ENCODE data around the gene PREX1. TPM values are rescaled to one million over a fixed set of nuclear protein-coding genes. Genes with fewer than 3 reads are reported as not detected.

Gene PREX1
- total and polyA plus RNA-seq, 4 donors: 29.5 to 121 (median 69.3) TPM

DNA sequence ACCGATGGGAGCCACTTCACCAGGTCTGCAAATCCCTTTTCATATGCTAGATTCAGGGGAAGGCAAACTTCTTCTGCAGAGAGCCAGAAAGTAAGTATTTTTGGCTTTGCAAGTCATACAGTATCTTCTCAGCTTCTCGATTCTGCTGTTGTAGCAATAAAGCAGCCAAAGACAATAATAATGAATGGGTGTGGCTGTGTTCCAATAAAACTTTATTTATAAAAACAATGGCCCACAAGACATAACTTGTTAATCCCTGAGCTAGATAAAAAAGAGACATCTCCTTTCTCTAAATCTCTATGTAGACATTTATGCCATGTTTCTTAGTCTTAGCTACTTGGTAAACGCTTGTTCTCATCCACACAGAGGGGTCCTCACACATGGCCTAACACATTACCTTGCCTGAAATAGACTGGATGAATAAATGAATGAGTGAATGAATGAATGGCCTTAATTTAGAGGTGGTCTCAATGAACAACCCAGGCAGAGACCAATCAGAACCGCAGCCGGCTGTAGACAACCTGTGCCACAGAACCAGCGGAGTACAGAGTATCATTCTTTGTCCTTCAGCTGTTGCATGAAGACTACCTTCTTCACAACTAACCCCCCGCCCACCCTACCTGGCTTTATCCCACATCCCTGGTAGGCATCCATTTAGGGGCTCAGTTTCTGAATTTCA lies 13.5 kb upstream of the PREX1 start:
- H3K9me3 ChIP-seq (ENCODE audit: control insufficient read depth in 4 of 4, insufficient read depth in 3 of 4, low read length in 3 of 4): no peaks in the 10 kb centered on the region
- WGBS, 2 donors: 84 to 90% methylated on average over 7 of the region's 7 CpGs
- no peaks in the 10 kb centered on the region for H3K4me1 ChIP-seq (ENCODE audit: control insufficient read depth in 5 of 5, insufficient read depth in 5 of 5, low read length in 5 of 5)
- ATAC-seq (ENCODE audit: insufficient read depth, low FRiP score) (no peak), DNase-seq (no peak)
- TF ChIP-seq, protein P1, sequence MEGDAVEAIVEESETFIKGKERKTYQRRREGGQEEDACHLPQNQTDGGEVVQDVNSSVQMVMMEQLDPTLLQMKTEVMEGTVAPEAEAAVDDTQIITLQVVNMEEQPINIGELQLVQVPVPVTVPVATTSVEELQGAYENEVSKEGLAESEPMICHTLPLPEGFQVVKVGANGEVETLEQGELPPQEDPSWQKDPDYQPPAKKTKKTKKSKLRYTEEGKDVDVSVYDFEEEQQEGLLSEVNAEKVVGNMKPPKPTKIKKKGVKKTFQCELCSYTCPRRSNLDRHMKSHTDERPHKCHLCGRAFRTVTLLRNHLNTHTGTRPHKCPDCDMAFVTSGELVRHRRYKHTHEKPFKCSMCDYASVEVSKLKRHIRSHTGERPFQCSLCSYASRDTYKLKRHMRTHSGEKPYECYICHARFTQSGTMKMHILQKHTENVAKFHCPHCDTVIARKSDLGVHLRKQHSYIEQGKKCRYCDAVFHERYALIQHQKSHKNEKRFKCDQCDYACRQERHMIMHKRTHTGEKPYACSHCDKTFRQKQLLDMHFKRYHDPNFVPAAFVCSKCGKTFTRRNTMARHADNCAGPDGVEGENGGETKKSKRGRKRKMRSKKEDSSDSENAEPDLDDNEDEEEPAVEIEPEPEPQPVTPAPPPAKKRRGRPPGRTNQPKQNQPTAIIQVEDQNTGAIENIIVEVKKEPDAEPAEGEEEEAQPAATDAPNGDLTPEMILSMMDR (IDR thresholded peaks at IDR 0.05; ENCODE audit: control extremely low read depth, extremely low read depth): no peak
- H3K27me3 ChIP-seq (ENCODE audit: control insufficient read depth in 3 of 3, insufficient read depth in 3 of 3, low read length in 2 of 3): peaks cover 0 to 70% (median 4%) of the 10 kb centered on the region in 3 donors
- no peak overlapping the region for H3K4me3 ChIP-seq
- H3K27ac ChIP-seq (ENCODE audit: low read depth in 1 of 2, low read length in 1 of 2): no peak overlapping the region
- no peak overlapping the region for H3K9ac ChIP-seq (ENCODE audit: insufficient read depth in 1 of 2, low read length in 2 of 2)
- no peaks in the 10 kb centered on the region for H3K36me3 ChIP-seq (ENCODE audit: control insufficient read depth in 4 of 4, insufficient read depth in 4 of 4, low read length in 4 of 4)

DNA sequence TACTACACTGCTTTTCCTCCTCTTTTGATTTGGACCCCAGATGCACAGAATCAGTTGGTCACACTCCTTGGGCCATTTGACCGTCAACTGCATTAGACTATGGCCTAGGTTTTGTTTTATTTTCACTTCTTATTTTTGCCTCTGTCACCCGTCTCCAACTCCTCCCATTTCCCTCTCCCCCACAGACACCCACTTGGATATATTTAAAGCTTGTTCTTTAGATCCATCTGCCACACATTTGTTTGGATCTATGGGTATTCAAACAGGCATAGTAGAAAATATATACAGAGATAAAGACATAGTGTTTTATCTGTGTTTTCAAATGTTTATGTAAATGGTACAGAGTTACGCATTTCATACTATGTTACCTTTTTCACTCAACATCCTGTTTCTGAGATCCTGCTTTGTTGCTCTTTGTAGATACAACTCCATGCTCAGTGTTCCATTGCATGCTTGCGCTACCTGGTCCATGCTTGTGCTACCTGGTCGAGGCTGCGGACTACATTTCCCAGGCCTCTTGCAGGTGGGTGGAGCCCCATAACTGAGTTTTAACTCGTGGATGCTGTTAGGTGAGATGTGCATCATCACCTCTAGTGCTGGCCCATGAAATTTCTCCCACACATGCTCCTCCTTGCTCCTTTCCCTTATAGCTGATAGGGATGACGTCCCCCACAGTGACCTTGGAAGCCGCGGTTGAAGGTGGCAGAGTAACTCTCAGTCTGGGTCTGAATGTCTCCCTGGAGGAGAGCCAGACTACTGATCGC lies 11.5 kb upstream of the PREX1 start:
- no peak overlapping the region for H3K27ac ChIP-seq (ENCODE audit: low read depth in 1 of 2, low read length in 1 of 2)
- H3K4me1 ChIP-seq (ENCODE audit: control insufficient read depth in 5 of 5, insufficient read depth in 5 of 5, low read length in 5 of 5): no peaks in the 10 kb centered on the region
- H3K27me3 ChIP-seq (ENCODE audit: control insufficient read depth in 3 of 3, insufficient read depth in 3 of 3, low read length in 2 of 3): peaks cover 0 to 70% (median 5%) of the 10 kb centered on the region in 3 donors
- no peaks in the 10 kb centered on the region for H3K9me3 ChIP-seq (ENCODE audit: control insufficient read depth in 4 of 4, insufficient read depth in 3 of 4, low read length in 3 of 4)
- H3K36me3 ChIP-seq (ENCODE audit: control insufficient read depth in 4 of 4, insufficient read depth in 4 of 4, low read length in 4 of 4): no peaks in the 10 kb centered on the region
- no peak for DNase-seq
- TF ChIP-seq, protein P1 (IDR thresholded peaks at IDR 0.05; ENCODE audit: control extremely low read depth, extremely low read depth): no peak
- H3K9ac ChIP-seq (ENCODE audit: insufficient read depth in 1 of 2, low read length in 2 of 2): no peak overlapping the region
- H3K4me3 ChIP-seq: no peak overlapping the region
- 72 to 81% methylated on average over 11 of the region's 11 CpGs for WGBS, 2 donors
- no peak for ATAC-seq (ENCODE audit: insufficient read depth, low FRiP score)

DNA sequence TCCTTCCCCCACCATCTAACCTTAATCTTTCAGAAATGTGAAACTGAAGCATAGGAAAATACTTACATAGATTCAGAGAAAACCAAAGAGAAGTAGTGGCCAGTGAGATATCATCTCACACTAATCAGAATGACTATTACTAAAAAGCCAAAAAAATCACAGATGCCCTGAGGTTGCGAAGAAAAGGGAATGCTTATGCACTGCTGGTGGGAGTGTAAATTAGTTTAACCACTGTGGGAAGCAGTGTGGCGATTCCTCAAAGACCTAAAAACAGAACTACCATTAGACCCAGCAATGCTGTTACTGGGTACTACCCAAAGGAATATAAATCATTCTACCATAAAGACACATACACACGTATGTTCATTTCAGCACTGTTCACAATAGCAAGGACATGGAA lies 9.2 kb upstream of the PREX1 start:
- Histone ChIP-seq H3K4me3 (no peak overlapping the region), H3K27me3 (ENCODE audit: control insufficient read depth in 3 of 3, insufficient read depth in 3 of 3, low read length in 2 of 3) (peaks cover 0 to 58% (median 3%) of the 10 kb centered on the region in 3 donors), H3K4me1 (ENCODE audit: control insufficient read depth in 5 of 5, insufficient read depth in 5 of 5, low read length in 5 of 5) (no peaks in the 10 kb centered on the region), H3K36me3 (ENCODE audit: control insufficient read depth in 4 of 4, insufficient read depth in 4 of 4, low read length in 4 of 4) (no peaks in the 10 kb centered on the region), H3K9ac (ENCODE audit: insufficient read depth in 1 of 2, low read length in 2 of 2) (no peak overlapping the region), H3K27ac (ENCODE audit: low read depth in 1 of 2, low read length in 1 of 2) (no peak overlapping the region), H3K9me3 (ENCODE audit: control insufficient read depth in 4 of 4, insufficient read depth in 3 of 4, low read length in 3 of 4) (no peaks in the 10 kb centered on the region)
- TF ChIP-seq, protein P1 (IDR thresholded peaks at IDR 0.05; ENCODE audit: control extremely low read depth, extremely low read depth): no peak
- DNase-seq: no peak
- ATAC-seq (ENCODE audit: insufficient read depth, low FRiP score): no peak
- WGBS, 2 donors: 79 to 89% methylated on average over 3 of the region's 3 CpGs

All from lung (tissue), 12 donors.